AG04450 (cell line): Measurements from ENCODE around the gene EPHA5. TPM values are rescaled to one million over a fixed set of nuclear protein-coding genes. Genes with fewer than 3 reads are reported as not detected.

ENCODE experiments used
- CTCF ChIA-PET: fragments of 300-600, 350-600 bp; formaldehyde crosslinking; extraction: SDS; loops from one replicate; lab custom pipeline; 2022; ENCODE audit warnings: antibody characterized with exemption, inconsistent platforms; lab: Charles Lee
- POLR2A ChIA-PET: fragments of 350-600 bp; formaldehyde crosslinking; extraction: SDS; loops from one replicate; lab custom pipeline; 2021; ENCODE audit warnings: antibody characterized with exemption, inconsistent platforms; lab: Yijun Ruan, JAX
- DNase-seq: peaks from one replicate; pipeline ENCODE4 v3.0.0-alpha.2; 2011; ENCODE audit warnings: low read depth, low spot score
- H3K27ac ChIP-seq: one replicate; pipeline ENCODE4 v1.5.1; 2012; ENCODE audit warnings: low read depth, low read length, control low read depth
- H3K27me3 ChIP-seq: one replicate; pipeline ENCODE4 v1.6.0; 2012; ENCODE audit warnings: low read length; ENCODE audit not compliant: control insufficient read depth, insufficient read depth
- H3K4me3 ChIP-seq: 2 replicates; pipeline ENCODE4 v1.5.1; 2011; ENCODE audit warnings: mild to moderate bottlenecking, low read depth, low read length, control low read depth
- H3K9me3 ChIP-seq: 2 replicates; pipeline ENCODE4 v1.5.1; 2012; ENCODE audit warnings: low read length; ENCODE audit not compliant: control insufficient read depth, insufficient read depth
- polyA plus RNA-seq: library from polyadenylated mRNA; depleted of rRNA; stranded (reverse); fragments of >200 nt; gene quantifications from 2 replicates; pipeline ENCODE4 v1.2.3, GENCODE V29; 2011
- TF ChIP-seq, protein P1 (sequence below): IDR thresholded peaks from 2 replicates; pipeline ENCODE4 v1.5.1; 2011; ENCODE audit warnings: low read depth, low read length, control low read depth, inconsistent platforms

Gene EPHA5
- polyA plus RNA-seq, 1 experiment: 0.04 TPM

DNA sequence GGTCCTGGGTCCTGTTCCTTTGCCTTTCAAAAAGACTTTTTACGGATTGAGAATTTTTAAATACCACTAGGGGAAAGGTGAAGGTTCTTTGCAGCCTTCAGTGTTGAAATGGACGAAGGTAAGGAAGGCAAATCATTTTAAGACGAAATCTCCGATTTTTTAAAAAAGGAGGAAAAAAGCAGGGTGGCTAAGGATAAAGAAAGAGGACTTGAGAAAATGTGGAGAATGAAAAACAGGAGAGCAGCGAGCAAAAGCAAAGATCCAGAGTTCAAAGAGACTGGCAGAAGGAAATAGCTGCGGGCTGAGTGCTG is 314 bp downstream of the EPHA5 start:
- H3K27me3 ChIP-seq: peaks cover 27% of the 10 kb centered on the region
- DNase-seq: no peak
- ChIA-PET POLR2A (no interaction called here), CTCF (no interaction called here)
- no peaks in the 10 kb centered on the region for H3K9me3 ChIP-seq
- H3K4me3 ChIP-seq: peak overlapping the region; percentile 58
- TF ChIP-seq, protein P1, sequence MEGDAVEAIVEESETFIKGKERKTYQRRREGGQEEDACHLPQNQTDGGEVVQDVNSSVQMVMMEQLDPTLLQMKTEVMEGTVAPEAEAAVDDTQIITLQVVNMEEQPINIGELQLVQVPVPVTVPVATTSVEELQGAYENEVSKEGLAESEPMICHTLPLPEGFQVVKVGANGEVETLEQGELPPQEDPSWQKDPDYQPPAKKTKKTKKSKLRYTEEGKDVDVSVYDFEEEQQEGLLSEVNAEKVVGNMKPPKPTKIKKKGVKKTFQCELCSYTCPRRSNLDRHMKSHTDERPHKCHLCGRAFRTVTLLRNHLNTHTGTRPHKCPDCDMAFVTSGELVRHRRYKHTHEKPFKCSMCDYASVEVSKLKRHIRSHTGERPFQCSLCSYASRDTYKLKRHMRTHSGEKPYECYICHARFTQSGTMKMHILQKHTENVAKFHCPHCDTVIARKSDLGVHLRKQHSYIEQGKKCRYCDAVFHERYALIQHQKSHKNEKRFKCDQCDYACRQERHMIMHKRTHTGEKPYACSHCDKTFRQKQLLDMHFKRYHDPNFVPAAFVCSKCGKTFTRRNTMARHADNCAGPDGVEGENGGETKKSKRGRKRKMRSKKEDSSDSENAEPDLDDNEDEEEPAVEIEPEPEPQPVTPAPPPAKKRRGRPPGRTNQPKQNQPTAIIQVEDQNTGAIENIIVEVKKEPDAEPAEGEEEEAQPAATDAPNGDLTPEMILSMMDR: no peak
- H3K27ac ChIP-seq: no peak overlapping the region

DNA sequence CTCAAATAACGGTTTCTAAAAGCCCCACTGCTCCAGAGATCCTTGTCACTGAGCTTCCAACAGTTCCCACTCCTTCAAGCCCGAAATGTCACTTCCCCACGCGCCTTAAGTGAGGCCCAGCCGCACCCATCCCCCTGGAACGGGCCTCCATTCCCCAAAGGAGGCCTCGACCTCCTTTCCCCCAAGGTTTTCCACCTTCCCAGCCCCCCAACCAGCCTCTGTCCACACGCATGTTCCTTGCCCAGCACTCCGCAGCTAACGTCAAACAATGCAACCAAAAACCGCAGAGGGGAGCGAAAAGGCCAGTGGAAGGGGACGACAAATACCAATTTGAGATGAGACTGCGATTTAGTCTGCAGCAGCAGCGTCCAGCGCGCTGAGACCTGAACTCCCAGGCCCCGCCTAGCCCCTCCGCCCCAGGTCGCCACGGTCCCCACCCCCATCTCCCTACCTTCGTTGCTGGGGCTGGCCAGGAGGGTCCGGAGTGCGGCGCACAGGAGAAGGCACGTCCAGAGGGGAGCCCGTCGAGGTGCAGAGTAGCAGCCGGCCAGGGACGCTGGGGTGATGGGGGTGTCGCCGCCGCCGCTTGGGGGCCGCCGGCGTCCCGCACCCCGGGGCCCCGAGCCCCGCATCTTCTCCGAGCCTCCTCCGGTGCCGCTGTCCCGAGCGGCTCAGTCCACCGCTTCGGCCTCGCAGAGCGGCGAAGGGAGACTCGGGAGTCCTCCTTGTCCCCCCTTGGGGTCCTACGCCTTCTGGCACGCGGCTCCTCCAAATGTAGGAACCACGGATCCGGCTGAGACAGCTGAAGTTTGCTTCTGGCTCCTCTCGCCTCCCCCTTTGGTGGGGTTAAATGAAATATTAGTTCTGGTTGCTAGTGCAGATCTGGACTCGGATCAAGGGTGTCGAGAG is 924 bp downstream of the EPHA5 start:
- peak overlapping the region; percentile 58 for H3K4me3 ChIP-seq
- POLR2A ChIA-PET: no interaction called here
- TF ChIP-seq, protein P1: no peak
- CTCF ChIA-PET: no interaction called here
- DNase-seq: no peak
- H3K27ac ChIP-seq: no peak overlapping the region
- H3K9me3 ChIP-seq: no peaks in the 10 kb centered on the region
- peaks cover 27% of the 10 kb centered on the region for H3K27me3 ChIP-seq

DNA sequence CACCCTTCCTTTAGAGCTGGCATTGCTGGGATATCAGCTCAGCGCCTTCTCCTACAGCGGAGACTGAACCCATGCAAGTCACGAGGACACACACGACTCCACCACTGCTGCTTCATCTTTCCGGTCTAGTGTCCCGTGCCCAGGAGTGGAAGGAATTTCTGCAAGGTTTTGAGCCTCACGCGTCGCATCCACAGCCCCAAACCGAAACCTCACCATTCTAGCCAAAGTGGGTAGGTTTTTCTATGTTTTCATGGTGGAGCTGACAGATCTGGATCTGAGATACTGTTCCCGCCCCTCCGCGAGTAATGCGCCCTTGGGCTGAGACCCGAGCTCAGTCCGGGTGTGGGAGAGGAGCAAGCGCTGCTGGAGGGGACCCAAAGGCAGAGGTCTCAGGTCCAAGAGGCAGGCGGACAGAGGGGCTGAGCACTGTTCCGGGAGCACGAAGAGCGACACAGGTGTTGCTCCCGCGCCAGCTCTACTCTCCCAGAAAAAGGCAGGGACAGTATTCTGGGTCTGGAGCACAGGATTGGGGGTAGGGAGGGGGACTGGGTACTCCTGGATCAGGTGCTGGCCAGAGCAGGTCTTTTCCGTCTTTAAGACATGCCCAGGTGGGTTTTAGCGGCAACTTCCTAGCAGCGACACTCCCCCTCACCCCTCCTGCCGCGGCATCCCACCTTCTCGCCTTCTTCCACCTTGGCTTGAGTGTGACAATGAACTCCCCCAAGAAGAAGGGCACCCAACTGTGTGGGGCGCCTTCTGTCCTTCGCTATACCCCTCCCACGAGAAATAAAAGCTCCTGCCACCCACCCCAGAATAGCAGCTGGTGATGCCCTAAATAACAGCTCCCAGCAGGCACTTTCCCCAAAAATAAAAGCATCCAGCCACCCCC is 1.8 kb downstream of the EPHA5 start:
- H3K27me3 ChIP-seq: peaks cover 27% of the 10 kb centered on the region
- ChIA-PET CTCF (interaction anchor here (0.7 kb wide), 1 partner anchor 46 kb away, joined by 3 read pairs; no protein-coding TSS in a partner anchor), POLR2A (interaction anchor here (0.5 kb wide), 1 partner anchor 637 kb away, joined by 4 read pairs; no protein-coding TSS in a partner anchor)
- no peak overlapping the region for H3K27ac ChIP-seq
- TF ChIP-seq, protein P1: no peak
- H3K9me3 ChIP-seq: no peaks in the 10 kb centered on the region
- H3K4me3 ChIP-seq: peak overlapping the region; percentile 48
- DNase-seq: no peak

DNA sequence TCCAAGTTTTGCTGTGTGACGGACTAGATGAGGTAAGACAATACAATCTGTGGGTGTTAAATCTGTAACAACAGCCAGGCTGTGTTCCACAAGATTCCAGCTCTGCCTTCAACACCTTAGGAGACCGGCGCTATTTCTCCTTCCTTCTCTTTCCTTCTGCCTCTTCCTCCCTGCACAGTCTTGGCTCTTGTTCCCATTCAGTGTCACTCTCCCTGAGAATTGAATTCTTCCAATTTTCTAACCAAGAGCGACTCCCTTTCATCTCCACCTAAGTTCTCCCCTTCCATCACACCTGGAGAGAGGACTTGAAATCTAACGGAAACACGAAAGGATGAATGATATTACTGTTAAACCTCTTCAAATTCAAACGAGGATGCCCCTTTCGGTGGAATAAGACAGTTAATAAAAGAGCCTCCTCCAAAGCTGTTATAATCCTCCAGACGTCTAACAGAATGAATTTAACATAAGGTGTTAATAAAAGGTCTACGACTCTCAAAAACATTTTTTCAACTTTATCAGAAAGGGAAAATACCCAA is 2.7 kb downstream of the EPHA5 start:
- no peak overlapping the region; the same call in 1 of the 2 replicates for H3K4me3 ChIP-seq
- DNase-seq: no peak
- no peaks in the 10 kb centered on the region for H3K9me3 ChIP-seq
- H3K27me3 ChIP-seq: peaks cover 27% of the 10 kb centered on the region
- CTCF ChIA-PET: no interaction called here
- TF ChIP-seq, protein P1: no peak
- POLR2A ChIA-PET: no interaction called here
- H3K27ac ChIP-seq: no peak overlapping the region
